Calu3 (cell line): ENCODE results near the gene TMEM61. TPM values are rescaled to one million over a fixed set of nuclear protein-coding genes. Genes with fewer than 3 reads are reported as not detected.
A peak's percentile ranks its signal among the peaks of the same experiment; 100 is the strongest.

ENCODE experiments used
- BruUV-seq: library from RNA; stranded (reverse); fragments of 400-500 nt; replicated peaks from 2 replicates; lab custom pipeline; 2021; lab: Mats Ljungman, UMichigan
- CTCF ChIA-PET: fragments of 300-600 bp; sonication (Branson Sonifier 250); formaldehyde crosslinking; loops from one replicate; lab custom pipeline; 2022; ENCODE audit warnings: antibody characterized with exemption; lab: Charles Lee
- DNase-seq: peaks from one replicate; pipeline ENCODE4 v3.0.0; 2022
- H3K27ac Mint-ChIP-seq: one replicate; pipeline ENCODE4 v1.8.0; 2022; ENCODE audit warnings: mixed read lengths; ENCODE audit not compliant: unreplicated experiment
- H3K27me3 Mint-ChIP-seq: one replicate; pipeline ENCODE4 v1.8.0; 2022; ENCODE audit warnings: mixed read lengths; ENCODE audit not compliant: unreplicated experiment
- H3K36me3 Mint-ChIP-seq: one replicate; pipeline ENCODE4 v1.8.0; 2022; ENCODE audit warnings: mild to moderate bottlenecking, moderate library complexity, mixed read lengths; ENCODE audit not compliant: insufficient read depth, unreplicated experiment
- H3K4me1 Mint-ChIP-seq: one replicate; pipeline ENCODE4 v1.8.0; 2022; ENCODE audit warnings: mild to moderate bottlenecking, low read depth, mixed read lengths; ENCODE audit not compliant: unreplicated experiment
- H3K4me3 Mint-ChIP-seq: one replicate; pipeline ENCODE4 v1.8.0; 2022; ENCODE audit warnings: mild to moderate bottlenecking, low read depth, moderate library complexity, mixed read lengths; ENCODE audit not compliant: unreplicated experiment
- H3K9me3 Mint-ChIP-seq: one replicate; pipeline ENCODE4 v1.8.0; 2022; ENCODE audit warnings: low read depth, mixed read lengths; ENCODE audit not compliant: unreplicated experiment
- CTCF ChIP-seq: fragments of 200-600 bp; IDR thresholded peaks from one replicate; pipeline ENCODE4 v1.8.0; 2022; ENCODE audit warnings: antibody characterized with exemption; ENCODE audit not compliant: unreplicated experiment
- intact Hi-C: fragments of 100-400 bp; cut with micrococcal nuclease; formaldehyde crosslinking; loops from one replicate; pipeline ENCODE4 v1.10.0; 2022; ENCODE audit not compliant: unreplicated experiment
- total RNA-seq: library from RNA; stranded (reverse); gene quantifications from 2 replicates; pipeline ENCODE4 v1.2.3, GENCODE V29; 2022

TMEM61 gene
- total RNA-seq, 1 experiment from 2014 or later, result 0.45 TPM

- Mint-ChIP-seq H3K9me3 (peaks cover 2% of the 10 kb centered on the region), H3K4me1 (peaks cover 48% of the 10 kb centered on the region), H3K36me3 (no peaks in the 10 kb centered on the region), H3K27ac (peak overlapping the region; percentile 17), H3K27me3 (no peaks in the 10 kb centered on the region), H3K4me3 (peak overlapping the region; percentile 43)
- DNase-seq, result no peak
- intact Hi-C loops, result loop anchor here (1.0 to 2.0 kb wide), 3 partner anchors 21 to 72 kb away; no protein-coding TSS in a partner anchor
- CTCF ChIA-PET, result interaction anchor here (1.1 to 2.3 kb wide), 5 partner anchors 28 to 72 kb away, joined by 3 to 43 read pairs (median 9); partner anchors contain the start of gene DHCR24
- TF ChIP-seq CTCF, result no peak
- BruUV-seq, result no TSS peak
Measured at GRCh38 chr1:54950006-54950368, 30.4 kb upstream of the TMEM61 start.

GRCh38 chr1:54950369-54951163, 29.9 kb upstream of the TMEM61 start:
- Mint-ChIP-seq H3K4me1 (peaks cover 48% of the 10 kb centered on the region), H3K27ac (peak overlapping the region; percentile 17), H3K36me3 (no peaks in the 10 kb centered on the region), H3K27me3 (no peaks in the 10 kb centered on the region), H3K4me3 (peak overlapping the region; percentile 43), H3K9me3 (peaks cover 2% of the 10 kb centered on the region)
- peak; percentile 68 for TF ChIP-seq CTCF
- CTCF ChIA-PET, result interaction anchor here (0.7 to 2.3 kb wide), 8 partner anchors 27 to 71 kb away, joined by 3 to 43 read pairs (median 6); partner anchors contain the start of gene DHCR24
- no TSS peak for BruUV-seq
- intact Hi-C loops, result loop anchor here (1.0 to 2.0 kb wide), 3 partner anchors 20 to 72 kb away; no protein-coding TSS in a partner anchor
- DNase-seq, result peak; percentile 76

- peaks cover 2% of the 10 kb centered on the region for H3K9me3 Mint-ChIP-seq
- H3K4me1 Mint-ChIP-seq, result peaks cover 53% of the 10 kb centered on the region
- no peaks in the 10 kb centered on the region for H3K27me3 Mint-ChIP-seq
- DNase-seq, result no peak
- no peak for TF ChIP-seq CTCF
- H3K27ac Mint-ChIP-seq, result no peak overlapping the region
- no peak overlapping the region for H3K4me3 Mint-ChIP-seq
- BruUV-seq, result no TSS peak
- no peaks in the 10 kb centered on the region for H3K36me3 Mint-ChIP-seq
- intact Hi-C loops, result loop anchor here (2.0 kb wide), 1 partner anchor 19 kb away; no protein-coding TSS in a partner anchor
- CTCF ChIA-PET, result interaction anchor here (0.6 to 2.3 kb wide), 5 partner anchors 38 to 333 kb away, joined by 3 to 43 read pairs (median 9); no protein-coding TSS in a partner anchor
Measured at GRCh38 chr1:54951810-54952226, 28.6 kb upstream of the TMEM61 start.

GRCh38 chr1:54952950-54953718, 27.3 kb upstream of the TMEM61 start:
- peak; percentile 42 for DNase-seq
- no peak overlapping the region for H3K4me3 Mint-ChIP-seq
- no peak for TF ChIP-seq CTCF
- no peaks in the 10 kb centered on the region for H3K27me3 Mint-ChIP-seq
- no peaks in the 10 kb centered on the region for H3K36me3 Mint-ChIP-seq
- intact Hi-C loops, result no loop called here
- H3K27ac Mint-ChIP-seq, result no peak overlapping the region
- CTCF ChIA-PET, result interaction anchor here (1.3 kb wide), 1 partner anchor 69 kb away, joined by 4 read pairs; no protein-coding TSS in a partner anchor
- H3K9me3 Mint-ChIP-seq, result peaks cover 8% of the 10 kb centered on the region
- H3K4me1 Mint-ChIP-seq, result peaks cover 53% of the 10 kb centered on the region
- no TSS peak for BruUV-seq
